ENCODE data around the gene REPS1.

Gene REPS1

GRCh38 chr6:139014945-139015344 lies 26.9 kb upstream of the REPS1 start:
- no peak for DNase-seq (ENCODE audit: low spot score)
- POLR2A ChIA-PET (ENCODE audit: low non-redundant PET) = no interaction called here
- CTCF ChIA-PET = no interaction called here
- no peak for TF ChIP-seq CTCF (conservative IDR thresholded peaks at IDR 0.05; ENCODE audit: low read depth)
- H3K27ac ChIP-seq = no peak overlapping the region

DNA sequence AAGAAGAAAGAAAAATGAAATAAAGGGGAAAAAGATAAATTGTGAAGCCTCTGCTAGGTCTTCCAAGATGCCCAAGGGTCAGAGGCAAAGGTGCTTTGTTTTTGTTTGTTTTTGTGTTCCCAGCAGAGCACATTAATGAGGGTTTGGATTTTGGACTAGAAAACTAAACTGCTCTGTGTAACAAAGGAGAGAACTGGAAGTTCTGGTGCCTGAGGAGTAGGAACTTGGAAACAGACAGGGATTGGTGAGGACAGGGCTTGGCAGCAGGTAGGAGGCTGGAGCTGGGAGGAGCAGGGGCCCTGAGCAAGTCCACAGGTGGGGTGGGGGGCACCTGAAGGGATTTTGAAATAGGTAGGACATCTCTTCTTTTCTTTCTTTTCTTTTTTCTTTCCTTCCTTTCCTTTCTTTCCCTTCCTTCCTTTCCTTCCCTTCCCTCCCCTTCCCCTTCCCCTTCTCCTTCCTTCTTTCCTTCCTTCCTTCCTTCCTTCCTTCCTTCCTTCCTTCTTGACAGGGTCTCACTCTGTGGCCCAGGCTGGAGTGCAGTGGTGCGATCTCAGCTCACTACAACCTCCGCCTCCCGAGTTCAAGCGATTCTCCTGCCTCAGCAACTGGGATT lies 25.2 kb upstream of the REPS1 start:
- ChIA-PET POLR2A (ENCODE audit: low non-redundant PET) (no interaction called here), CTCF (interaction anchor here (1.0 to 1.1 kb wide), 2 partner anchors 19 to 25 kb away, joined by 3 read pairs; no protein-coding TSS in a partner anchor)
- H3K27ac ChIP-seq = no peak overlapping the region
- no peak for DNase-seq (ENCODE audit: low spot score)
- TF ChIP-seq CTCF (conservative IDR thresholded peaks at IDR 0.05; ENCODE audit: low read depth) = no peak

DNA sequence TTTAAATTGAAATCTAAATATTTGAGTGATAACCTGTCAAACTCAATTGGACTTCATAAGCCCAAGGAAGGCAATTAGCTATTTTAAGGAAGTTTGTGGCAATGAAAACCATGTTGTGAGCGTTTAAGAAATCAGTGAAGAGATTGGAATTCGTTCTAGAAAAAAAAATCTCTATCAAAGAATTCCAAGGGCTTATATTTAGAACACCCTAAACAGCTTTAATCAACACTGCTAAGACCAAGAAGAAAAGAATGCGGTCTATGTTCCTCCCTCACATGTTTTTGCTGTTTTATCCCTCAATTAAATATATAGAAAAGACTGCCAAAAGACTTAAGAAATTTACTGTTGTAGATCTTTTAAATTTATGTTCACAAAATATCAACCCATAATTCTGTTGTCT lies 23.9 kb upstream of the REPS1 start:
- CTCF ChIA-PET = no interaction called here
- TF ChIP-seq CTCF (conservative IDR thresholded peaks at IDR 0.05; ENCODE audit: low read depth) = no peak
- DNase-seq (ENCODE audit: low spot score) = no peak
- POLR2A ChIA-PET (ENCODE audit: low non-redundant PET) = no interaction called here
- no peak overlapping the region for H3K27ac ChIP-seq

DNA sequence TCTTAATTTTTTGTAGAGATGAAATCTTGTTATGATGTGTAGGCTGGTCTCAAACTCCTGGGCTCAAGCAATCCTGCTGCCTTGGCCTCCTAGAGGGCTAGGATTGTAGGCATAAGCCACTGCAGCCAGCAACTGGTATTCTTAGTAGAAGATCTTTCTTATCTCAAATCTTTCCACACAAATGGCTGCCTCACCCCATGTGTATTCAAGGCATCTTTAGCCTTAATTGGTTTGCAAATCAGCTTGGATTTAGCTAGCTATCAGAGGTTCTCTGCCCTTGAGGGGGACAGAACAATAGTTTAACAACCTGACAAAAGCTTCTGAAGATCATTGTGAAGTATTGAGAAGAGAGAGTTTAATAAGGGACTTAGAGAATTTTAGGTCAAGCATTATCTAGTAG lies 22.6 kb upstream of the REPS1 start:
- no peak overlapping the region for H3K27ac ChIP-seq
- no peak for DNase-seq (ENCODE audit: low spot score)
- POLR2A ChIA-PET (ENCODE audit: low non-redundant PET) = no interaction called here
- no peak for TF ChIP-seq CTCF (conservative IDR thresholded peaks at IDR 0.05; ENCODE audit: low read depth)
- CTCF ChIA-PET = interaction anchor here (1.2 kb wide), 1 partner anchor 120 kb away, joined by 3 read pairs; no protein-coding TSS in a partner anchor

GRCh38 chr6:139008117-139008516 lies 20.1 kb upstream of the REPS1 start:
- no peak for TF ChIP-seq CTCF (conservative IDR thresholded peaks at IDR 0.05; ENCODE audit: low read depth)
- DNase-seq (ENCODE audit: low spot score) = no peak
- H3K27ac ChIP-seq = no peak overlapping the region
- POLR2A ChIA-PET (ENCODE audit: low non-redundant PET) = no interaction called here
- CTCF ChIA-PET = no interaction called here

- ChIA-PET CTCF (no interaction called here), POLR2A (ENCODE audit: low non-redundant PET) (no interaction called here)
- no peak overlapping the region for H3K27ac ChIP-seq
- no peak for DNase-seq (ENCODE audit: low spot score)
- no peak for TF ChIP-seq CTCF (conservative IDR thresholded peaks at IDR 0.05; ENCODE audit: low read depth)
Measured at GRCh38 chr6:139007428-139007827, 19.4 kb upstream of the REPS1 start.
